Peyer's patch (tissue), 4 donors: Measurements from ENCODE around the gene NTN4.

Source experiments
- POLR2A ChIP-seq, 2 donors: fragments of 450-650 bp; IDR thresholded peaks; one replicate each; pipeline ENCODE4 v1.5.1; 2017; ENCODE audit warnings: antibody characterized with exemption in 2 of 2, mild to moderate bottlenecking in 2 of 2, moderate library complexity in 2 of 2
- TF ChIP-seq, protein P1 (sequence below), 6 experiments: fragments of 450-650 bp in 4 of 6; fragments of 200-600 bp in 2 of 6; sonication (generic) in 1 of 6; IDR thresholded peaks; one replicate each; pipeline ENCODE4 v1.5.1; 2017 to 2019; ENCODE audit warnings: antibody characterized with exemption in 6 of 6, mild to moderate bottlenecking in 3 of 6, moderate library complexity in 1 of 6

DNA sequence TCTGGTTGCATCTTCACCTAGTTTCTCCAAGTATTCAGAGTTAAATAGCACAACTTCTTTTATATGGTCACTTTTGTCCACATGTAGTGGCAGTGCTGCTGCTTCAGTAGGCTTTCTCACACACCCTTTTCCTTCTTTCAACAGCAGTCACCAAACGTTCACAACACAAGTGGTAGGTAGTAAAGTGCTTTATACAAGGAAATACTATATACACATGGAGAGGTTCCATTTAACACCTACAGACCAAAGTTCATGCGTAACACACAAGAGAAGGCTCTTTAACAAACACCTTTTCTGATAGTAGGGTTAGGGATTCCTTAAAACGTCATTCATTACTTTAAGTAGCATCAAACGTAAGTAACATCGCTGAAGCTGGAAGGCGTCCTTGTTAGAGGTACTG lies 132.2 kb downstream of the NTN4 start:
- TF ChIP-seq, protein P1, sequence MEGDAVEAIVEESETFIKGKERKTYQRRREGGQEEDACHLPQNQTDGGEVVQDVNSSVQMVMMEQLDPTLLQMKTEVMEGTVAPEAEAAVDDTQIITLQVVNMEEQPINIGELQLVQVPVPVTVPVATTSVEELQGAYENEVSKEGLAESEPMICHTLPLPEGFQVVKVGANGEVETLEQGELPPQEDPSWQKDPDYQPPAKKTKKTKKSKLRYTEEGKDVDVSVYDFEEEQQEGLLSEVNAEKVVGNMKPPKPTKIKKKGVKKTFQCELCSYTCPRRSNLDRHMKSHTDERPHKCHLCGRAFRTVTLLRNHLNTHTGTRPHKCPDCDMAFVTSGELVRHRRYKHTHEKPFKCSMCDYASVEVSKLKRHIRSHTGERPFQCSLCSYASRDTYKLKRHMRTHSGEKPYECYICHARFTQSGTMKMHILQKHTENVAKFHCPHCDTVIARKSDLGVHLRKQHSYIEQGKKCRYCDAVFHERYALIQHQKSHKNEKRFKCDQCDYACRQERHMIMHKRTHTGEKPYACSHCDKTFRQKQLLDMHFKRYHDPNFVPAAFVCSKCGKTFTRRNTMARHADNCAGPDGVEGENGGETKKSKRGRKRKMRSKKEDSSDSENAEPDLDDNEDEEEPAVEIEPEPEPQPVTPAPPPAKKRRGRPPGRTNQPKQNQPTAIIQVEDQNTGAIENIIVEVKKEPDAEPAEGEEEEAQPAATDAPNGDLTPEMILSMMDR (IDR thresholded peaks at IDR 0.05): no peak
- TF ChIP-seq POLR2A (IDR thresholded peaks at IDR 0.05): no peak
